Measurements from ENCODE around the gene SPAG7.
"Not testable (repeated sequence)": the region's sequence is repeated elsewhere in the genome, so short reads cannot be mapped to it uniquely, and the experiment has no call there.

Gene SPAG7

GRCh38 chr17:4938688-4939545 lies 28.7 kb downstream of the SPAG7 start:
- no peak for DNase-seq (ENCODE audit: extremely low read depth in 1 of 2, low read depth in 1 of 2)

GRCh38 chr17:4938069-4938491 lies 29.5 kb downstream of the SPAG7 start:
- DNase-seq (ENCODE audit: extremely low read depth in 1 of 2, low read depth in 1 of 2) = no peak

GRCh38 chr17:4937553-4937952 lies 30.1 kb downstream of the SPAG7 start:
- DNase-seq (ENCODE audit: extremely low read depth in 1 of 2, low read depth in 1 of 2) = no peak

- no peak for DNase-seq (ENCODE audit: extremely low read depth in 1 of 2, low read depth in 1 of 2)
Measured at GRCh38 chr17:4936436-4936835, 31.2 kb downstream of the SPAG7 start.

GRCh38 chr17:4935650-4936049 lies 32.0 kb downstream of the SPAG7 start:
- no peak for DNase-seq (ENCODE audit: extremely low read depth in 1 of 2, low read depth in 1 of 2)

GRCh38 chr17:4934173-4934979 lies 33.2 kb downstream of the SPAG7 start:
- DNase-seq (ENCODE audit: extremely low read depth in 1 of 2, low read depth in 1 of 2) = no peak

- DNase-seq (ENCODE audit: extremely low read depth in 1 of 2, low read depth in 1 of 2) = no peak
Measured at GRCh38 chr17:4933646-4934045, 34.0 kb downstream of the SPAG7 start.

GRCh38 chr17:4932756-4933155 lies 34.9 kb downstream of the SPAG7 start:
- no peak for DNase-seq (ENCODE audit: extremely low read depth in 1 of 2, low read depth in 1 of 2)

- DNase-seq (ENCODE audit: extremely low read depth in 1 of 2, low read depth in 1 of 2) = no peak
Measured at GRCh38 chr17:4931963-4932362, 35.7 kb downstream of the SPAG7 start, which contains the start of gene GP1BA. Gene GP1BA (plus strand): TSS chr17:4932277. CDS start chr17:4932605, 328 bp downstream.

- DNase-seq (ENCODE audit: extremely low read depth in 1 of 2, low read depth in 1 of 2) = no peak
Measured at GRCh38 chr17:4928881-4929280, 38.7 kb downstream of the SPAG7 start.

- not testable (repeated sequence) for DNase-seq (ENCODE audit: extremely low read depth in 1 of 2, low read depth in 1 of 2)
Measured at GRCh38 chr17:4926577-4927335, 40.9 kb downstream of the SPAG7 start.

GRCh38 chr17:4921320-4921719 lies 46.3 kb downstream of the SPAG7 start:
- no peak for DNase-seq (ENCODE audit: extremely low read depth in 1 of 2, low read depth in 1 of 2)

- no peak for DNase-seq (ENCODE audit: extremely low read depth in 1 of 2, low read depth in 1 of 2)
Measured at GRCh38 chr17:4920351-4921048, 47.1 kb downstream of the SPAG7 start.

GRCh38 chr17:4919511-4920047 lies 48.0 kb downstream of the SPAG7 start:
- no peak for DNase-seq (ENCODE audit: extremely low read depth in 1 of 2, low read depth in 1 of 2)

GRCh38 chr17:4914551-4914950 lies 53.1 kb downstream of the SPAG7 start:
- DNase-seq (ENCODE audit: extremely low read depth in 1 of 2, low read depth in 1 of 2) = not testable (repeated sequence)

- DNase-seq (ENCODE audit: extremely low read depth in 1 of 2, low read depth in 1 of 2) = no peak
Measured at GRCh38 chr17:4913994-4914393, 53.6 kb downstream of the SPAG7 start.

Data from activated CD8-positive, alpha-beta memory T cell treated with anti-CD3 and anti-CD28 coated beads for 1 hour (primary cell).